Adrenal gland (tissue), 5 donors: ENCODE data around the gene LYPD6B.

ENCODE experiments used
- CTCF ChIP-seq, 6 experiments: fragments of 450-650 bp in 4 of 6; fragments of 200-600 bp in 2 of 6; sonication (generic) in 1 of 6; IDR thresholded peaks; 1 replicate in 5 of 6; 2 replicates in 1 of 6; pipeline versions ENCODE4 v1.5.1 to v1.8.0; 2016 to 2021; ENCODE audit warnings: antibody characterized with exemption in 6 of 6, mild to moderate bottlenecking in 2 of 6, moderate library complexity in 1 of 6
- POLR2A ChIP-seq, 2 donors: fragments of 450-650 bp; IDR thresholded peaks; one replicate each; pipeline ENCODE4 v1.6.1; 2017; ENCODE audit warnings: antibody characterized with exemption in 2 of 2, mild to moderate bottlenecking in 2 of 2, moderate library complexity in 1 of 2
- donor health status: DM: no; HTN: no; CAD: no.

GRCh38 chr2:148993351-148993750 lies 45.1 kb upstream of the LYPD6B start:
- TF ChIP-seq CTCF (IDR thresholded peaks at IDR 0.05) (no peak), POLR2A (IDR thresholded peaks at IDR 0.05) (no peak)
